Endometrial microvascular endothelial cells (primary cell): Measurements from ENCODE around the gene STX2. TPM values are rescaled to one million over a fixed set of nuclear protein-coding genes. Genes with fewer than 3 reads are reported as not detected.
"Not testable (repeated sequence)": the region's sequence is repeated elsewhere in the genome, so short reads cannot be mapped to it uniquely, and the experiment has no call there.

ENCODE experiments used
- in situ Hi-C: cut with HindIII; loops from 2 replicates; pipeline ENCODE4 v1.10.0; 2017; ENCODE audit warnings: low sequenced_read_pairs, low pct_unique_long_range_greater_than_20kb; ENCODE audit errors: inconsistent ontology term
- total RNA-seq: library from RNA; depleted of rRNA; stranded (reverse); fragments of >200 nt; gene quantifications from one replicate; pipeline ENCODE4 v1.2.3, GENCODE V29; 2015; ENCODE audit errors: inconsistent ontology term

The STX2 gene
- total RNA-seq = 30.4 TPM

GRCh38 chr12:130838951-130839769 lies at the start of gene STX2:
Gene STX2, minus strand, starts transcription at chr12:130839250. Its CDS starts 151 bp downstream, at chr12:130839099.
- in situ Hi-C loops = no loop called here

- in situ Hi-C loops = not testable (repeated sequence)
These were observed 48.1 kb upstream of the STX2 start for GRCh38 chr12:130887190-130887589.

GRCh38 chr12:130881548-130881947 lies 42.5 kb upstream of the STX2 start:
- in situ Hi-C loops = no loop called here

- in situ Hi-C loops = no loop called here
These were observed 42.0 kb upstream of the STX2 start for GRCh38 chr12:130881046-130881445.

- in situ Hi-C loops = no loop called here
These were observed 41.4 kb upstream of the STX2 start for GRCh38 chr12:130880411-130880885.

- in situ Hi-C loops = no loop called here
These were observed 40.8 kb upstream of the STX2 start for GRCh38 chr12:130879781-130880389.

- in situ Hi-C loops = no loop called here
These were observed 40.2 kb upstream of the STX2 start for GRCh38 chr12:130879212-130879686.

GRCh38 chr12:130878193-130879185 lies 39.4 kb upstream of the STX2 start:
- in situ Hi-C loops = no loop called here

- in situ Hi-C loops = no loop called here
These were observed 38.3 kb upstream of the STX2 start for GRCh38 chr12:130877333-130877732.

- in situ Hi-C loops = no loop called here
These were observed 37.7 kb upstream of the STX2 start for GRCh38 chr12:130876758-130877157.

- in situ Hi-C loops = no loop called here
These were observed 37.2 kb upstream of the STX2 start for GRCh38 chr12:130876297-130876696.

- in situ Hi-C loops = not testable (repeated sequence)
These were observed 36.7 kb upstream of the STX2 start for GRCh38 chr12:130875708-130876107.

GRCh38 chr12:130875193-130875592 lies 36.1 kb upstream of the STX2 start:
- in situ Hi-C loops = no loop called here

GRCh38 chr12:130874696-130875095 lies 35.6 kb upstream of the STX2 start:
- in situ Hi-C loops = no loop called here

- in situ Hi-C loops = no loop called here
These were observed 34.8 kb upstream of the STX2 start for GRCh38 chr12:130873825-130874224.

GRCh38 chr12:130873106-130873795 lies 34.2 kb upstream of the STX2 start:
- in situ Hi-C loops = no loop called here

- in situ Hi-C loops = no loop called here
These were observed 33.4 kb upstream of the STX2 start for GRCh38 chr12:130872179-130873096.
